ENCODE data around the gene ANKRD45.

DNA sequence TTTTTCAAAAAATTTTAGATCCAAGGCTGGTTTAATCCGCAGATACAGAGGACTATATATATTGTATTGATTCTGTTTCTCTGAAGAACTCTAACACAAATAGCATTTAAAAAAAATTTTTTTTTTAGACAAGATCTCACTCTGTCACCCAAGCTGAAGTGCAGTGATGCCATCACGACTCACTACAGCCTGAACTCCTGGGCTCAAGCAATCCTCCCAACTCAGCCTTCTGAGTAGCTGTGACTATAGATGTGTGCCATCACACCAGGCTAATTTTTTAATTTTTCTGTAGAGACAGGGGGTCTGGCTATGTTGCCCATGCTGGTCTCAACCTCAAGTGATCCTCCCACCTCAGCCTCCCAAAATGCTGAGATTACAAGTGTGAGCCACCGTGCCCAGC, 3.0 kb downstream of the ANKRD45 start:
- TF ChIP-seq, protein P1, sequence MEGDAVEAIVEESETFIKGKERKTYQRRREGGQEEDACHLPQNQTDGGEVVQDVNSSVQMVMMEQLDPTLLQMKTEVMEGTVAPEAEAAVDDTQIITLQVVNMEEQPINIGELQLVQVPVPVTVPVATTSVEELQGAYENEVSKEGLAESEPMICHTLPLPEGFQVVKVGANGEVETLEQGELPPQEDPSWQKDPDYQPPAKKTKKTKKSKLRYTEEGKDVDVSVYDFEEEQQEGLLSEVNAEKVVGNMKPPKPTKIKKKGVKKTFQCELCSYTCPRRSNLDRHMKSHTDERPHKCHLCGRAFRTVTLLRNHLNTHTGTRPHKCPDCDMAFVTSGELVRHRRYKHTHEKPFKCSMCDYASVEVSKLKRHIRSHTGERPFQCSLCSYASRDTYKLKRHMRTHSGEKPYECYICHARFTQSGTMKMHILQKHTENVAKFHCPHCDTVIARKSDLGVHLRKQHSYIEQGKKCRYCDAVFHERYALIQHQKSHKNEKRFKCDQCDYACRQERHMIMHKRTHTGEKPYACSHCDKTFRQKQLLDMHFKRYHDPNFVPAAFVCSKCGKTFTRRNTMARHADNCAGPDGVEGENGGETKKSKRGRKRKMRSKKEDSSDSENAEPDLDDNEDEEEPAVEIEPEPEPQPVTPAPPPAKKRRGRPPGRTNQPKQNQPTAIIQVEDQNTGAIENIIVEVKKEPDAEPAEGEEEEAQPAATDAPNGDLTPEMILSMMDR (IDR thresholded peaks at IDR 0.05; ENCODE audit: low read depth, low read length, poor library complexity, severe bottlenecking): no peak
- no peak for TF ChIP-seq EZH2phosphoT487 (IDR thresholded peaks at IDR 0.05; ENCODE audit: borderline replicate concordance, low read length)
